Left ventricle myocardium inferior (tissue), 1 donor: Measurements from ENCODE around the gene CACNG3. TPM values are rescaled to one million over a fixed set of nuclear protein-coding genes. Genes with fewer than 3 reads are reported as not detected.

Source experiments
- DNase-seq: peaks from one replicate; pipeline ENCODE4 v3.0.0-alpha.2; 2020
- H3K27ac ChIP-seq: fragments of 200-600 bp; replicated peaks from 2 replicates; pipeline ENCODE4 v1.8.0; 2021
- H3K27me3 ChIP-seq: fragments of 200-600 bp; 2 replicates; pipeline ENCODE4 v1.8.0; 2021; ENCODE audit warnings: low read depth
- H3K36me3 ChIP-seq: fragments of 200-600 bp; 2 replicates; pipeline ENCODE4 v1.8.0; 2021
- H3K4me1 ChIP-seq: fragments of 200-600 bp; 2 replicates; pipeline ENCODE4 v1.8.0; 2021
- H3K4me3 ChIP-seq: fragments of 200-600 bp; 2 replicates; pipeline ENCODE4 v1.8.0; 2021; ENCODE audit warnings: mild to moderate bottlenecking, moderate library complexity
- H3K9me3 ChIP-seq: fragments of 200-600 bp; replicated peaks from 2 replicates; pipeline ENCODE4 v1.8.0; 2021
- intact Hi-C: fragments of 100-400 bp; cut with micrococcal nuclease; formaldehyde crosslinking; loops from one replicate; pipeline ENCODE4 v1.11.0; 2022
- total RNA-seq: library from RNA; stranded (reverse); fragmentation: NEBNext Ultra II Directional; extraction: Animal tissue kit (Norgen Biotek cat#: 25700); gene quantifications from one replicate; pipeline ENCODE4 v1.2.1, GENCODE V29; 2021
- TF ChIP-seq, protein P1 (sequence below): fragments of 200-600 bp; IDR thresholded peaks from 2 replicates; pipeline ENCODE4 v1.8.0; 2021; ENCODE audit warnings: antibody characterized with exemption, mild to moderate bottlenecking, borderline replicate concordance
- donor health status: DM: no; HTN: yes; CAD: no; lungs with severe emphysema.

Gene CACNG3
- total RNA-seq, 1 donor from 2014 or later = not detected

DNA sequence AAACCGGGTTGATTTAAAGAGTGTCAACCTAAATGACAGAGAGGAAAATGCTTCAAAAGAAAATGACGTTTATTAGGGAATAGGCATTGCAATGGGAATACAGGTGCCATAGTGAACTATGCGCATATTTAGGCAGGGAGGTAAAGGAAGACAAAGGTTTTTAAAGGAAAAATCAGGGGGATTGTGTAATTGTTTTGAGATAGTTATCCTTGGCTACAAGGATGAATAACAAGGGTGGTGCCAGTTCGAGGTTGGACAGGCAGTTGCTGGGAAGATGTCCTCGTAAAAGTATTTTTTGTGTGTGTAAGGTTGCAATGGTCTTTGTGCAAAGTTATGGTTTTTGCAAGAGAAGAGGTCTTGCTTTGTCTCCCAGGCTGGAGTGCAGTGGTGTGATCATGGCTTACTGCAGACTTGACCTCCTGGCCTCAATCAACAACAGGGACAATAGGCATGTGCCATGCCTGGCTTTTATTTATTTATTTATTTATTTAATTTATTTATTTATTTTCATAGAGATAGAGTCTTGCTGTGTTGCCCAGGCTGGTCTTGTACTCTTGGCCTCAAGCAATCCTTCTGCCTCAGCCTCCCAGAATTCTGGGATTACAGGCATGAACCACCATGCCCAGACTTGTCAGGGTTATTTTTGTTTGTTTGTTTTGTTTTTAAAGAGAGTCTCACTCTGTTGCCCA, 63.1 kb downstream of the CACNG3 start:
- no peaks in the 10 kb centered on the region for H3K4me1 ChIP-seq
- TF ChIP-seq, protein P1, sequence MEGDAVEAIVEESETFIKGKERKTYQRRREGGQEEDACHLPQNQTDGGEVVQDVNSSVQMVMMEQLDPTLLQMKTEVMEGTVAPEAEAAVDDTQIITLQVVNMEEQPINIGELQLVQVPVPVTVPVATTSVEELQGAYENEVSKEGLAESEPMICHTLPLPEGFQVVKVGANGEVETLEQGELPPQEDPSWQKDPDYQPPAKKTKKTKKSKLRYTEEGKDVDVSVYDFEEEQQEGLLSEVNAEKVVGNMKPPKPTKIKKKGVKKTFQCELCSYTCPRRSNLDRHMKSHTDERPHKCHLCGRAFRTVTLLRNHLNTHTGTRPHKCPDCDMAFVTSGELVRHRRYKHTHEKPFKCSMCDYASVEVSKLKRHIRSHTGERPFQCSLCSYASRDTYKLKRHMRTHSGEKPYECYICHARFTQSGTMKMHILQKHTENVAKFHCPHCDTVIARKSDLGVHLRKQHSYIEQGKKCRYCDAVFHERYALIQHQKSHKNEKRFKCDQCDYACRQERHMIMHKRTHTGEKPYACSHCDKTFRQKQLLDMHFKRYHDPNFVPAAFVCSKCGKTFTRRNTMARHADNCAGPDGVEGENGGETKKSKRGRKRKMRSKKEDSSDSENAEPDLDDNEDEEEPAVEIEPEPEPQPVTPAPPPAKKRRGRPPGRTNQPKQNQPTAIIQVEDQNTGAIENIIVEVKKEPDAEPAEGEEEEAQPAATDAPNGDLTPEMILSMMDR = no peak
- no peak for DNase-seq
- no peaks in the 10 kb centered on the region for H3K9me3 ChIP-seq
- intact Hi-C loops = no loop called here
- H3K4me3 ChIP-seq = no peak overlapping the region
- H3K27ac ChIP-seq = no peak overlapping the region
- H3K36me3 ChIP-seq = no peaks in the 10 kb centered on the region
- H3K27me3 ChIP-seq = peaks cover 85% of the 10 kb centered on the region

DNA sequence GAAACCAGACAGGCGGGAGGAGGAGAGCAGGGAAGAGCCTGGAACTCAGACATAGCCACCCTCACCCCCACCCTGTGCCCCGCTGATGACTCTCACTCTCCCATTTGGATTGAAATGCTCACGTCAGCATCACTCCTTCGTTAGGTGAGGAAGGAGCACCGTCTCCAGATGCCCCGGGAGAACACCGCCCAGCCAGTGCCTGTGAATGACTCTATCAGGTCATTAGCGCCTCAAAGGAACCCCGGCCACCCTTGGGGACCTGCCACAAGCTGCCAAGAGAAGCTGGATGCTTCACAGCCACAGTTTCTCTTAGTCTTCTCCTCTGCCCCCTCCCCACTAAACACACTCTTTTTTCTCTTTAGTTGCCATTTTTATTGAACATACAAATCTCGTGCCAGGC, 66.0 kb downstream of the CACNG3 start:
- intact Hi-C loops = no loop called here
- Histone ChIP-seq H3K4me3 (no peak overlapping the region), H3K4me1 (no peaks in the 10 kb centered on the region), H3K9me3 (no peaks in the 10 kb centered on the region), H3K27me3 (peaks cover 81% of the 10 kb centered on the region), H3K36me3 (no peaks in the 10 kb centered on the region), H3K27ac (no peak overlapping the region)
- TF ChIP-seq, protein P1 = no peak
- no peak for DNase-seq

DNA sequence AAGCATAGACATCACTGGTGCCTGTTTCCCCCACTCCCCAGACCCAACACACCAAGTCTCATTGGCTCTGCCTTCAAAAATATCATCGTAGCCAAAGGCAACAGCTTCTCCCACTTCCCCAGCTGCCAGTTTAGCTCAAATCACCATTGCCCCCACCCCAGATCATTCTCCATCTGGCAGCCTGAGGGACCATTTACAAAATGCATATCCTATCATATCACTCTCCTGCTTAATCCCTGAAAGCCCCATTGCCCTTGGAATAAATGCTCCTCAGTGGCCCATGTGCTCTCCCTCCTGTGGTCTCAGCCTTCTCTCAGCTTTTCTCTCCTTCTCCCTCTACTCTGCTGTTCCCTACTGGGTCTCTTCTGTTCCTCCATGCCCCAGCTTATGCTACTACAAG, 68.3 kb downstream of the CACNG3 start:
- intact Hi-C loops = no loop called here
- Histone ChIP-seq H3K4me1 (no peaks in the 10 kb centered on the region), H3K9me3 (no peaks in the 10 kb centered on the region), H3K36me3 (no peaks in the 10 kb centered on the region), H3K4me3 (no peak overlapping the region), H3K27ac (no peak overlapping the region), H3K27me3 (peaks cover 68% of the 10 kb centered on the region)
- no peak for DNase-seq
- TF ChIP-seq, protein P1 = no peak

DNA sequence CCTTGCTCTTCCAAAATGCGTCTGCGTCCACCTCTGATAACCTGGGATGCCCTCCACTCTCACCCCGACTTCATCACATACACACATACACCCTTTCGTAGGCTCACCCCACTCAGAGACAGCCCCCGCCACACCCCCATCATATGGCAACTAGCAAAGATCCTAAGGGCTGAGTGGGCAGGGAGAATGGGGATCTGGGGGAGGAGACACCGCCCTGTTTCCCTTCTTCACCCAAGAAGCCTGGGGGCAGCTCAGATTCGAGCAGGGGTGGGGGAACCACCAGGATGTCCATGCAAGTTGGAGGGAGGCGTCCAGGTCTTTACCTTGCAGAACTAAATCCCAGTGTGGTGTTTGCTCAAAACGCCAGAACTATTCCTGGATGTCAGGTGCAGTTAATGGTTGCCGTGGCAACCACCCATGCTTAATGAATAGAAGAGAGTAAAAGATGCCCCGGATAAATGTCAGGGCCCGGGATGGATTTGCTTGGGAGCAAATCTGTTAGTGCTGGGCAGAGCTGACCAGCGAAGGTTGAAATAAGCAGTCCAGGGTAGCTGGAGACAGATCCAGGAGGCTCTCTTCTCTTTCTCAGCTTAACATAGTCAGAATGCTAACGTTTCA, 72.8 kb downstream of the CACNG3 start:
- H3K36me3 ChIP-seq = no peaks in the 10 kb centered on the region
- TF ChIP-seq, protein P1 = no peak
- no peaks in the 10 kb centered on the region for H3K4me1 ChIP-seq
- no peak for DNase-seq
- no peaks in the 10 kb centered on the region for H3K9me3 ChIP-seq
- no peak overlapping the region for H3K4me3 ChIP-seq
- peaks cover 34% of the 10 kb centered on the region for H3K27me3 ChIP-seq
- H3K27ac ChIP-seq = no peak overlapping the region
- intact Hi-C loops = no loop called here

DNA sequence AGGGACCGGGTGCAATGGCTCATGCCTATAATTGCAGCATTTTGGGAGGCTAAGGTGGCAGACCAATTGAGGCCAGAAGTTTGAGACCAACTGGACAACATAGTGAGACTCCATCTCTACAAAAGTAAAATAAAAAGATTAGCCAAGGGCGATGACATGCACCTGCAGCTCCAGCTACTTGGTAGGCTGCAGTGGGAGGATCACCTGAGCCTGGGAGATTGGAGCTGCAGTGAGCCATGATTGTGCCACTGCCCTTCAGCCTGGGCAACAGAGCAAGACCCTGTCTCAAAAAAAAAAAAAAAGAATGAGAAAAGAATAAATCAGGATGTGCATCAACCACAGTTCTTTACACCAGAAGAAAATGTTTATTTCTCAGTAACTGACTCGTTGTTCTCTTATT, 76.0 kb downstream of the CACNG3 start:
- H3K27me3 ChIP-seq = peaks cover 12% of the 10 kb centered on the region
- no peak overlapping the region for H3K27ac ChIP-seq
- no peaks in the 10 kb centered on the region for H3K4me1 ChIP-seq
- peaks cover 14% of the 10 kb centered on the region for H3K9me3 ChIP-seq
- no peaks in the 10 kb centered on the region for H3K36me3 ChIP-seq
- intact Hi-C loops = no loop called here
- no peak for DNase-seq
- TF ChIP-seq, protein P1 = no peak
- H3K4me3 ChIP-seq = no peak overlapping the region
